Measurements from ENCODE around the gene DAPK2. TPM values are rescaled to one million over a fixed set of nuclear protein-coding genes. Genes with fewer than 3 reads are reported as not detected.

Gene DAPK2
- total RNA-seq, 1 donor from 2014 or later, result 0.53 TPM

DNA sequence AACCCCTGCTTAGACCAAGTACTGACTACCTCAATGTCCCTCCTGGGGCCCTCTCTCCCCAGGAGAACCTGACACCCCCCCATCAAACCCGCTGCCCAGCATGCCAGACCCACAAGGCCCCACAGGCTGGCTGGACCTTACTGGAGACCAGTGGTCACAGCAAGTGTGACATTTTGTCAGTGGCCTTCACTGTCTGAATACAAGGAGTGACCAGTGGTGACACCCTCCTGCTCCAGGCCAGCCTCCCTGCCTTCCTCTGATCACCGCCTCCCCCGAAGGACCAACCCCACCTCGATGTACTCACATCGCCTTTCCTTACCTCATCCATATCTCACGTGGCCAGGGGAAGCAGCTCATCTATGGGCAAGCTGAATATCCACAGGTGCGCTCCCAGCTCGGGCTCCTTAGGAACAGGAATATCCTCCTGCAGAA lies 150.5 kb downstream of the DAPK2 start:
- DNase-seq (ENCODE audit: low read depth), result no peak

DNA sequence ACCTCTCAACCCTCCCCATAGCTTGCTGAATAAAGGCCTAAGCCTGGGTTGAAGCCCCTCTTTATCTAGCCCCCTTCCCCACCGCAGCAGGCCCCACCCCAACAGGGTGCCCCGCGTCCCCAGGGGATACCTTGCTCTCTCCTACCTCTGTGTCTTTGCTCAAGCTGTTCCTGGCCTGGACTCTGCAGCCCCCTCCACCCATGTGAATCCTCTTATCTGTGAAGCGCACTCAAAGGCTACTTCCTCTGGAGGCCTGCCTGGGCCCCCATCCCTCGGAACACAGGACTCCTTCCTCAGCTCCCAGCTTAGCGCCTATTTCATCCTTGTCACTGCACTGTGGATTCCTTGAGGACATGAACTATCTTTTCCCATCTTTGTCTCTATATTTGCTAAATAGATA lies 151.1 kb downstream of the DAPK2 start:
- DNase-seq (ENCODE audit: low read depth), result no peak

DNA sequence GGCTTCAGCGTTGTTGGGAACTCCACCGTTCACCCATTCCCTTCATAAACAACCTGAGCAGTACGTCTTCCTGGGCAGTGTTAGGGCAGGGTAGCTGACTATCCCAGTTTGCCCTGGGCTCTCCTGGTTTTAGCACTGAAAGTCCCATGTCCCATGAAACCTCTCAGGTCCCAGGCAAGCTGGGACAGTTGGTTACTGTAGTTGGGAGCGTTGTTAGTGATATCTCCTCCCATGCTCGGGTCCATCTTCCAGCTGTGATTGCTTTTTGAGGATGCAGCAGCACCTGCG lies 151.7 kb downstream of the DAPK2 start:
- DNase-seq (ENCODE audit: low read depth), result no peak

DNA sequence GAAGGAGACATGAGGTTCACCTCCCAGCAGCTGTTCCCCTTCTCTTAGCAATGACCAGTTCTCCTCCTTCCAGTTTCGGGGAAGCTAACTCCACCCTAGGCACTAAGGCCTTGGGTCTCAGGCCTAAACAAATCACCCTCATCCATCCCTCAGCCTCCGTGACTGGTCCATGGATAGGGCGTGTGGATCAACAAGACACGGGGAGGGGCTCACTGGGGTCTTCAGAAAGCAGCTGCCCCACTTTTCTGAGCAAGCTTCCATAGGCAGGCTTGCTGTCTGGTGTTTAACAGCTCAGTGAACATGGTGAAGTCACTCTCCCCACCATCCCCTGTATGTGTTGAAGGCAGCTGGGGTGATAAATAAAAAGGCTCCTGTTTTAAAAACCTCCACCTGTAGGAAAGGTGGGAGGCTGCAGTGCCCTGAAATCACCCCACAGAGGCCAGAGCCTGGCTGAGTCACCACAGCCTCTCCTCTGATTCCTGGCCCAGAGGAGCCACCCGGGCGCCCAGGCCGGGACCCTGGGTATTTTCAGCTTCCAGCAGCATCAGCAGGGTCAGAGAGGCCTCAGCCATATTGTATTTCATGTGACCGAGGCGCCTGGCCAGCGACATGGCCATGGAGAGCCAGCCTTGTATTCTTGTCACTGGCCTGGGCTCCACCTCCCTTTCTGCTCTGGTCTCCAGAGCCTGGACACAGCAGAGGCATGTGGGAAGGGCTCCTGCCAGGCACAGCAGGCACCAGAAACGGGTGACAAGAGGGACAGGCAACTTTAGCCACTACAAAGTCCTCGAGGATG lies 152.2 kb downstream of the DAPK2 start:
- DNase-seq (ENCODE audit: low read depth), result peak; percentile 43

DNA sequence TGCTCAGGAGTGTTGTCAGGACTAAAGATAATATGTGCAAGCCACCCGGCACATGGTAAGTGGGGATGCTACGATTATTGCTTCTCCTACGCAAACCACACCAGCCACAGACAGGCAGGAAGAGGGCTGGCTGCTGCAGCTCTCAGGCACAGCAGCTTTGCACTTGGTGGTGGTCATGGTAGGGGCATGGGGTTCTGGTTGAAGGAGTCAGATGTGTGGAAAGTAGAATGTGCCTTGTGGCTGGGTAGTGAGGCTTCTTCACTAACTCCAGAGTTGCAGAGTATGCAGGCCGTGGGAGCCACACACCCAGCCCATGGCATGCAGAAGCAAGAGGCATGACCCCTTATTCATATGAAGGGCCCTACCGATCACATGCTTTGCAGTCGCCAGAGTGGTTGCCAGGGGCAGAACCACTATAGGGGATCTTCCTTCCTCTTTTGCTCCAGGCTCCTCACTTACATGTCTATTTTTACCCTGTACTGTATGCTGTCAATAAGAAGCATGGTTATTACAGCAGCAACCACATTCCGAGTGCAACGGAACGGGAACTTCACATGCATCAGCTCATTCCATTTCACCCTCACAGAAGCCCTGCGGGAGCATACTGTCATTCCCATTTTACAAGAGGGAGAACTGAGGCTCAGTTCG lies 153.4 kb downstream of the DAPK2 start:
- peak; percentile 74 for DNase-seq (ENCODE audit: low read depth)

DNA sequence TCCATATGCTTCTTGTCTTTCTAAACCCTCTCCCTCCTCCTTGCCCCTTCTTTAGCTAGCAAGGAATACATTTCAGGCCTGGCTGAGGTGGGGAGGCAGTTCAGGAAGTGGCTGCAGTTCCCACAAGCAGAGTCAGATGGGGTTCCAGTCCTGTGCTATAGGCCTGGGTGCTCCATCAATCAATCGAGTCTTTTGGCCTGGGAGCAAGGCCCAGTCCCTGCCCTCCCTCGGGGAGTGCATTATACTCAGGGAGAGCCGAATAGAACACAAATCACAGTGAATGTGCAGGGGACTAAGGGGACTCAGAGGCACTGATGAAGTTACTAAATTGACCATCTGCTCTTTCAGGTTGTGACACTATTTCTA lies 154.5 kb downstream of the DAPK2 start:
- no peak for DNase-seq (ENCODE audit: low read depth)

DNA sequence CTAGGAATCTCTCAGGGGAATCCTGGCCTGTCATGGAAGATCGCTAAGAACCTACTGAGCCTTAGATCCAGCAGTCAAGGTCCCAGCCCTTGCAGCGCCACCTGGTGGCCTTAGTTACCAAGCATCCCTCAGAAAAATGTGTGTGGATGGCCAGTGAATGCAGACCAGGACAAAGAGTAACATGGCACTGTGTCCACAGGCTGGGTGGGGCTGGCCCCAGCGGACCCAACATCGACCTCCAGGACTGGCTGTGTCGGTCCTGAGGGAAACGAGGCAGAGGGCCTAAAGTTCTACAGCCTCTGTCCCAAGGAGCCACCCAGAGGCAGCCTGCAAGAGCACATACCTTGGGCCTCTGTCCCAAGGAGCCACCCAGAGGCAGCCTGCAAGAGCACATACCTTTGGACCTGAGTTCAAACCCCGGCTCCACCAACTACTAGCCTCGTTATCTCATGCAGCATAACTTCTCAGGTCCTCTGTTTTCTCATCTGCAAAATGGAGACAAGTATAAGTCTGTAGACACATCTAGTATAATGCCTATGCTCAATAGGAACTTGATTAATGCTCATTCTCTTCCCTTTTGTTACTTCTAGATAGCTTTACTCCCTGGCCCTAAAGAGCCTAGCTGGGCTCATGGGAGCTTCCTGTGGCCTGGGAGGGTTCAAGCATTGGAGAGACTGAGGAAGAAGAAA lies 155.1 kb downstream of the DAPK2 start:
- DNase-seq (ENCODE audit: low read depth), result peak; percentile 82

DNA sequence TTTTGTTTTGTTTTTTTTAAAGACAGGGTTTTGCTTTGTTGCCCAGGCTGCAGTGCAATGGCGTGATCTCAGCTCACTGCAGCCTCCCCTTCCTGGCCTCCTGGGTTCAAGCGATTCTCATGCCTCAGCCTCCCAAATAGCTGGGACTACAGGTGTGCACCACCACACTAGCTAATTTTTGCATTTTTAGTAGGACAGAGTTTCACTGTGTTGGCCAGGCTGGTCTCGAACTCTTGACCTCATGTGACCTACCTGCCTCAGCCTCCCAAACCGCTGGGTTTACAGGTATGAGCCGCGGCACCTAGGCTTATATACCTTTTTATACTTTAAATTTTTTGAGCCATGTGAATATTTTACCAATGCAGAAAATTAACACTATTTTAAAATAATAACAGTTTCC lies 155.7 kb downstream of the DAPK2 start:
- DNase-seq (ENCODE audit: low read depth), result no peak

DNA sequence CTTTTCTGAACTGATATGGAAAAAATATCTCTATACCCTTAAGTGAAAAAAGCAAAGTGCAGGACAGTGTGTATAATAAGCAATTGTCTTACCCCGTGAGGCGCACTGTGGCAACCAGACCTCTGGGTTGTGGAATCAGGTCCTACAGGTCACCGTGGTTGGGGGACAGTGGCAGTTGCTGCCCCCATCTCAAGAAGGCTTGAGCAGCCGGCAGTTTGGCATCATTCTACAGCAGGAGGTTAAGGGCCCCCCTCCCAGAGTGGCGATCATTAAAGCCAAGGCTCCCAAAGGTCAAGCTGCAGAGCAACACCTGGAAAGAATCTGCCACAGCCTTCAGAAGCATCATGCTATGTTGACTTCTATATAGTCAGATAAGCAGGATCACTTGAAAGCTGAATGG lies 156.5 kb downstream of the DAPK2 start:
- DNase-seq (ENCODE audit: low read depth), result no peak

DNA sequence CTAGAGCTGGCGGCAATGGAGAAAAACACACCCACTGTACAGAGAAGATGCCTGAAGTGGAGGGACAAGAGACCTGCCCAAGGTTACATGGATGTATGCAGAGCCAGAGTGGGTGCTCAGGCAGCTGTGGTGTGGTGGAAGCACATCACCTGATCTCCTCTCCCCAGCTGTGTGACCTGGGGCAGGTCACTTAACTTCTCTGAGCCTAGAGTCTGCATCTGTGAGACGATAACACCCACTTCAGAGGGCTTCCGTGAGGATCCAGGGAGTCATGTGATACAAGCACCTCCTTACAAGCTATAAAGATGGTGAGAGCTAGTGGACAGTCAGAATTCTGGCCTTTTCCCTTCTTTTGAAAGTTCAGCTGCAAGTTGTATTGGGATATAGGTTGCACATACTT lies 157.5 kb downstream of the DAPK2 start:
- DNase-seq (ENCODE audit: low read depth), result no peak

DNA sequence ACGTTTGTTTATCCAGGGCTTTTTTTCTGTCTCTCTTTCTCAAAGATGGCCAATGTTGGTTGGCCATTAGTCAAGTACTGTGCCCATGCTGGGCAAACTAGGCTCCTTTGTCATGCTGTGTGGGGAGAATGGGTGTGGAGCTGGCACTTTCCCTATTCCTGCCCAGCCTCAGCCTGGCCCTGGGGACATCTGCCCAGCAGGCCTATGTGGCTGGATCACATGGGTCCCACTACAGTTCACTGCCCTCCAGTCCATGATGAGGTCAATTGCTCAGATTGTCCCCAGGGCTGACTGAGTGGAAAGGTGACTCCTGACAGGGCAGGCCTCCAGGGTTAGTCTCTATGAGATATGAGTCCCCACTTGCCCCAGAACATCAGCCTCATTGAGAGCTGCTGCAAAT lies 158.1 kb downstream of the DAPK2 start:
- DNase-seq (ENCODE audit: low read depth), result peak; percentile 86

DNA sequence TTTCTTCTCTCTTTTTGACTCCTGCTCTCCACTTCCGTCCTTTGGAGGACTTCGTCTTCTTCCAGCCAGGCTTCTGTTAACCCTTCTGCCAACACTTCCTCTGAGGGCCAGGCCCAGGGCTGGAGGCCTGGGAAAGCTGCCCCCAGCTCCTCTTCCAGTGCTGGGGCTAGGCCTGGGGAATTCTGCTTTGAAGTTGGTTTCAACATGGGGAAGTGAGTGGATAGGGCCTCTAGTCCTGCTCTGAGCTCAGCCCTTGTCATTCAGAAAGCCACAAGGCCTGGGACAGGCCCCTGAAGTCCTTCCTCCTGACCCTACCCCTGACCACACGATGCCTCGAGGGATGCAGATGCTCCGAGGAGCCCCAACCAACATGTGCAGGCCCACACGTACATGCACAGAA lies 158.7 kb downstream of the DAPK2 start:
- DNase-seq (ENCODE audit: low read depth), result peak; percentile 39

DNA sequence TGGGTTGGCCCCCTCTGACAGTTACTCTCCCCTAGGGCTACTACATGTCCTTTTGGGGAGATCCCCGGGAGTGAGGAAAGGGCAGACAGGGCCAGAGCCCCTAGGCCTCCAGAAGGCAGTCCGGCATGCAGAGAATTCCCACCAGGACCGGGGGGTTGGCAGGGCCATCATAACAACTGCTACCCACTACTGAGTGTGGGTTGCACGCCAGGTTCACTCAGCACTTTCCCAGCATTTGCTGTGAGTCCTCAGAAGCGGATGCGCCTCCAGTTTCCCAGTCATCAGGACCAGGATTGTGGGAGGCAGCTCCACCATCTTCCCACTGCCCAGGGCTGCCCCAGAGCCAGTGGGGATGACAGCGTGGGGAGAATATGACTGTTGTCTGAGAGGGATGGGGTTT lies 161.3 kb downstream of the DAPK2 start:
- peak; percentile 77 for DNase-seq (ENCODE audit: low read depth)

DNA sequence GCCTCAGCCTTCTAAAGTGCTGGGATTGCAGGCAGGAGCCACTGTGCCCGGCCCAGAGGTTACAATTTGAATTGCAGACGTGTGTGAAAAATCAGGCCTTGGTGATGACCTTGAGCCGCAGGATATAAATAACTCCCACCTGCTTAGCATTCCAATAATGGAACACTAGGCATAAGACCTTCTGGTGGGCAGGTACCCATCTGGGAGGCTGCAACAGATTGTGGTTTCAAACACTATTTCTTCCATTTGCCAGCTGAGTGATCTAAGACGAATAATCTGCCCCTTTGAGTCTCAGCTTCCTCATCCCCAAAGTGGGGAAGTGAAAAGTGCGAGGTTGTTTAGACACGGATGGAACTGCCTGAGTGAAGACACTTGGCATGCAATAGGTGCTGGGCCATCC lies 164.9 kb downstream of the DAPK2 start:
- DNase-seq (ENCODE audit: low read depth), result peak; percentile 60

DNA sequence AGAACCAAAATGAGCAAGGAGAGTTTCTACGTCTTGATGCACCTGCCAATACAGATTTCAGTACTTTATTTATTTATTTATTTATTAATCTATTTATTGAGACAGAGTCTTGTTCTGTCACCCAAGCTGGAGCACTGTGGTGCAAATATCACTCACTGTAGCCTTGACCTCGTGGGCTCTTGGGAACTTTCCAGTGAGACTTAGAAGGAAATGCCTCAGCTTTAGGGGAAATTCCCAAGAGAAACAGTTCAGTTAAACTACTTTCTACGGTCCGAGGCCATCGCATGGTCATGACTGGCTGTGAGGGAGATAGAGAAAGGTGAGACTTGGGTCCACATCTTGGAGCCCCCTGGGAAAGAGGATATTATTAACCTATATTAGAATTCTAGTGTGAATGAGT lies 165.5 kb downstream of the DAPK2 start:
- no peak for DNase-seq (ENCODE audit: low read depth)

DNA sequence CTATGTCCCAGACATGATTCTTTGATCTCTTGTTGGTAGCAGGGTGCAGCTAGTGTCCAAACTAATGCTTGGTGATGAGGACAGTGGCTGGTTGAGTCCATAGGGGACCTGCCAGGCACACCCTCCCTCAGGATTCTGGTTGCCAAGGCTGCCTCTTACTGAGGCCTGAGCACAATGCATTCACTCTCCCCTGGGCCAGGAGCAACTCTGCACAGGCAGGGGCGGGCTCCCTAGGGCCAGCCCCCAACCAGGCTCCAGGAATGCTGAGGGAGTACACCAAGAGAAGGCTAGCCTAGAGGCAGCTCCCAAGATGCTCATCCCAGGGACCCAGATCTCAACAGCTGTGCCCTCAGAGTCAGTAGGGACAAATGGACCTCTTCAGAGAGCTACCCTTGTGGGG lies 166.3 kb downstream of the DAPK2 start:
- no peak for DNase-seq (ENCODE audit: low read depth)

DNA sequence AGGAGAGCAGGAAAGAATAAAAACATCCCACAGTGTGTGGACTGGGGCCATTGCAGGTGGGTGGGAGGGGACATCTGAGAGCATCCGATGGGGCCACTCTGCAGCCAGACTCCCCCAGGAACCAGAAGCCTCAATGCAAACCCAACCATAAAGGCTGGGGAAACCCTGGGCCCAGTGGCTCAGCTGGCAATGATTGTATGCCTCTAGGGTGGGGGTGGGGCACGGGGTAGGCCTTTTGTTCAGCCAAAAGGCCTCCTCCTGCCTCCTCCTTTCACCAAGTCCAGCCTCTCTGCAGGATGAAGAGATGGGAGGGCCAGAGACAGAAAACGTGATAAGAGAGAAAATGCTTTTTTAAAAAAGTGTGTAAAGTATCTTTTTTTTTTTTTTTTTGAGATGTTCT lies 167.1 kb downstream of the DAPK2 start:
- DNase-seq (ENCODE audit: low read depth), result no peak

DNA sequence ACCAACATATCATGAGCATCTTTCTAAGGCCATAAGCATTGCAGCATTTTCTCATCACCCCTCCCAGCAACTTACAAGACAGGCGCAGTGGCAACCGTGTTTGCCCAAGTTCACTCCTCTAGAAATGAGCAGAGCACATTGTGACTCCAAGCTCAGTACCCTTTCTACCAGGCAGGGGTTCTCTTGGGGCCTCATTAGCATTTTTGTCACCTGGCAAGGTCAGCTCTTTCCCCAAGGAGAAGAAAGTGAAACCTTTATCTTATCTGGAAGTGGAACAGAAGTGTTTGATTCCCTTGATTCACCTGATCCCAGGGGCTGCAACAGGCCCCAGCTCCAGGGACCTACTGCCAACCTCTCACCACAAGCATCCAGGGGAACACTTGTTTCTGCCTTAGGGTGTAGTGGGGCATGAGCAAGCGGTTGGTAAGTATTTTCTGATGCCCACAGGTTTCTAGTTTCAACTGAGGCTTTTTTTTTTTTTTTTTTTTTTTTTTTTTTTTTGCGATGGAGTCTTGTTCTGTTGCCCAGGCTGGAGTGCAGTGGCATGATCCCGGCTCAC lies 168.5 kb downstream of the DAPK2 start:
- DNase-seq (ENCODE audit: low read depth), result peak; percentile 45

DNA sequence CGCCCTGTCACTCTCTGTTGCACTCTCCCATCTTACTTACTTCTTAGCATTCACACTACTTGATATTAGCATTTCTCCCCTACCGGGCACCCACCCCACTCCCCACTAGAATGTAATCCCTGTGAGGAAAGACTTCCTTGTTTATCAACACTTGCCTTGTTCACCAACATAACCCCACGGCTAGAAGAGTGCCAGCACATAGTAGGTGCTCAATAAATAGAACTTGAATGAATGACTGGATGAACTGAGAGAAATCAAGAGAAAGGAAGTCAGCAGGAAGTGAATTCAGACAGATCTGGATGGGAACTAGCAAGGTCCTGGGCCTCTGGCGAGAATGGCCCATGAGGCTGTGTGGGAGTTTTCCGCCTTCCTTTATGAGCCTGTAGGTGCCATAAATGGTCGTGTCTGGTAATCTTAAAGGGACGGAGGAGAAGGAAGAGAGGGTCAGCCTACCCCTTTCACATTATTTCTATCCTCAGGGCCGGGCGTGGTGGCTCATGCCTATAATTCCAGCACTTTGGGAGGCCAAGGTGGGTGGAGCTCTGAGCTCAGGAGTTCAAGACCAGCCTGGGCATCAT lies 170.1 kb downstream of the DAPK2 start:
- DNase-seq (ENCODE audit: low read depth), result no peak

DNA sequence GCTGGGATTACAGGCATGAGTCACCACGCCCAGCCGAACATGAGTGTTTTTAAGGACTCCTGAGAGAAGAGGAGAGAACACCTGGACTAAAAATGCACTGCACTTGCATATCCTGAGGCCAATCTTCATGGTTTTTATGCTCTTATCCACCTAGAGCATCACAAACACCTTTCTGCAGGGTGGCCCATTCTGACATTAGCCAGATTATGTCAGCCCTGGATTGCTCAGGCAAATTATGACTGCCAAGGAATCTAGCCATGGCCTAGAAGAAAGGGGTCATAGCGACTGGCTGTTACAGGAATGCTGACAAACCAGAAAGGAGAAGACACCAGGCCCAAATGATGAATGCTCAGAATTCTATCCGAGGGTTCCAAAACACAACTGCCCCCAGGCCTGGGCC lies 171.7 kb downstream of the DAPK2 start:
- DNase-seq (ENCODE audit: low read depth), result no peak

DNA sequence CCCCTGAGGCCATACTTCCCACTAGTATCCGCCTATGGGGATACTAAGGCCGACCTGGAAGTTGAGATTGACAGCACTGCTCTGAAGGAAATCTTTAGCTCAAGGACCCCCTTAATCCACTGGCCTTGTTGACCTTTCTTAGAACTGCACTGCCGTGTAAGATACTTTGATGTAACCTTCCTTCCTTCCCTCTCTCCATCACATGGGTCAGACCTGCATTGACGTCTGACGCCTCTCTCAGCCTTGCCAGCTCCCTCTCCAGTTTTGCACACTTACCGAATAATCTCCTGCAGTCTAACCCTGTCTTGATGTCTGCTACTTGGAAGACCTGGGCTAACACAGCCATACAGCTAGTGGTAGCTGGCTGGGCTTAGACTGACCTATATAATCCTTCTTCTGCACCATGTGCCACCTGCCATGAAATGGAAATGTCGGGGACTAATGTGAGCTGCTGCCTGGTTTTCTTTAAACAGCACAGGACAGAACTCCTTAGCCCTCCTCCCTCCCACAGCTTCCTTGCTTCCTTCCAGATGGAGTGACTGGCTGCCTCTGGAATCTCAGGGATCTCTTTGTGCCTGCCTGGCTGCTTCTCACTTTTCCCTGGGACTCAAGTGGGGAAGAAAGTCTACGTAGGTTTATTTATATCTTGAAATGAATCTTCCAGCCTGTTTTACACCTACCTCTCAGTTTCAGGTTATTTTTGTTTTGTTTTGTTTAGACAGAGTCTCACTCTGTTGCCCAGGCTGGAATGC lies 173.3 kb downstream of the DAPK2 start:
- DNase-seq (ENCODE audit: low read depth), result no peak

Data from myocyte (in vitro differentiated cells).